ENCODE data around the gene PTAFR. TPM values are rescaled to one million over a fixed set of nuclear protein-coding genes. Genes with fewer than 3 reads are reported as not detected.

The PTAFR gene
- total and polyA plus RNA-seq, 2 of the 8 experiments (the other 6 are each of a cell fraction or from before 2014, with no cell fraction given), result 1.2 to 4.9 TPM

GRCh38 chr1:28155628-28156027 lies 20.9 kb downstream of the PTAFR start:
- no peak overlapping the region for H2BK15ac ChIP-seq (ENCODE audit: low read length)
- H3K23me2 ChIP-seq (ENCODE audit: low read depth, low read length), result no peaks in the 10 kb centered on the region
- no peaks in the 10 kb centered on the region for H3K9me3 ChIP-seq (ENCODE audit: insufficient read depth in 2 of 2, low read depth in 1 of 2, low read length in 1 of 2)
- H3K79me1 ChIP-seq (ENCODE audit: low read depth, low read length), result no peaks in the 10 kb centered on the region
- no peaks in the 10 kb centered on the region for H3K36me3 ChIP-seq (ENCODE audit: control insufficient read depth in 2 of 4, insufficient read depth in 4 of 4, low read length in 3 of 4)
- no peak overlapping the region for H3K23ac ChIP-seq (ENCODE audit: insufficient read length)
- no peak for FAIRE-seq
- H3K18ac ChIP-seq (ENCODE audit: extremely low read depth, low read length), result no peak overlapping the region
- no peak overlapping the region for H3K56ac ChIP-seq (replicated peaks; ENCODE audit: insufficient read length, low read depth, low read length)
- no peaks in the 10 kb centered on the region for H3K4me1 ChIP-seq (replicated peaks in 1 of 4; ENCODE audit: control insufficient read depth in 3 of 4, insufficient read depth in 4 of 4, low read length in 3 of 4)
- H3K4me2 ChIP-seq (ENCODE audit: insufficient read depth in 1 of 2, low read depth in 2 of 2, low read length in 2 of 2), result no peak overlapping the region
- DNase-seq (ENCODE audit: low read depth in 1 of 2, low spot score in 2 of 2), result no peak
- no peak overlapping the region for H2BK120ac ChIP-seq (replicated peaks; ENCODE audit: low read depth, low read length)
- POLR2A ChIA-PET (ENCODE audit: partially characterized antibody), result no interaction called here
- H3K79me2 ChIP-seq (ENCODE audit: control insufficient read depth in 1 of 2, insufficient read depth in 2 of 2, low read length in 2 of 2), result no peaks in the 10 kb centered on the region
- no peak overlapping the region for H4K8ac ChIP-seq (ENCODE audit: extremely low read depth, insufficient read depth, low read length)
- H2AFZ ChIP-seq (ENCODE audit: low read length), result no peak overlapping the region
- CTCF ChIA-PET (ENCODE audit: partially characterized antibody), result interaction anchor here (1.2 kb wide), 1 partner anchor 19 kb away, joined by 3 read pairs; no protein-coding TSS in a partner anchor
- H2AK5ac ChIP-seq (ENCODE audit: low read depth, low read length), result no peak overlapping the region
- H3K27ac ChIP-seq (ENCODE audit: low read depth, low read length), result no peak overlapping the region
- H2BK20ac ChIP-seq (ENCODE audit: low read length), result 0 out of 2 replicates have a peak overlapping the region, but pooled peaks have one; percentile 61
- H4K5ac ChIP-seq (ENCODE audit: insufficient read length, low read depth, low read length), result no peak overlapping the region
- H3K9ac ChIP-seq (replicated peaks in 1 of 4; ENCODE audit: extremely low read depth in 1 of 4, low read depth in 3 of 4, low read length in 3 of 4), result no peak overlapping the region
- no peak overlapping the region for H2BK5ac ChIP-seq (ENCODE audit: low read depth, low read length)
- TF ChIP-seq PHF8 (conservative IDR thresholded peaks at IDR 0.05; ENCODE audit: low read depth, low read length) (no peak), GTF2F1 (IDR thresholded peaks at IDR 0.05; ENCODE audit: borderline replicate concordance, low read depth, low read length) (no peak), CBX8 (IDR thresholded peaks at IDR 0.05; ENCODE audit: borderline replicate concordance, low read depth, low read length) (no peak), TEAD4 (IDR thresholded peaks at IDR 0.05; ENCODE audit: low read depth, low read length) (no peak), FOSL1 (IDR thresholded peaks at IDR 0.05; ENCODE audit: insufficient read depth, low read depth, low read length) (no peak), EGR1 (IDR thresholded peaks at IDR 0.05; ENCODE audit: borderline replicate concordance, low read depth, low read length) (no peak), POU5F1 (IDR thresholded peaks at IDR 0.05; ENCODE audit: low read depth, low read length) (no peak), CHD2 (IDR thresholded peaks at IDR 0.05; ENCODE audit: low read length) (no peak), E2F6 (IDR thresholded peaks at IDR 0.05) (no peak), CHD1 (IDR thresholded peaks at IDR 0.05; ENCODE audit: low read depth, low read length) (no peak), TAF7 (optimal IDR thresholded peaks at IDR 0.05; ENCODE audit: borderline replicate concordance, low read depth, low read length) (no peak), ZNF274 (IDR thresholded peaks at IDR 0.05; ENCODE audit: borderline replicate concordance, extremely low read depth, low read length) (no peak), POLR2AphosphoS5 (IDR thresholded peaks at IDR 0.05; ENCODE audit: low read depth, low read length) (no peak), CEBPB (IDR thresholded peaks at IDR 0.05; ENCODE audit: low read depth, low read length) (no peak)
- H4K20me1 ChIP-seq (replicated peaks in 1 of 2; ENCODE audit: control insufficient read depth in 1 of 2, insufficient read depth in 2 of 2, low read length in 2 of 2), result no peaks in the 10 kb centered on the region
- no peak overlapping the region for H3K4ac ChIP-seq (replicated peaks; ENCODE audit: insufficient read length, low read depth, low read length)
- no peak overlapping the region for H2BK12ac ChIP-seq (ENCODE audit: low read depth, low read length)
- H3K14ac ChIP-seq (ENCODE audit: insufficient read length), result no peak overlapping the region
- no peaks in the 10 kb centered on the region for H3K27me3 ChIP-seq (replicated peaks in 1 of 4; ENCODE audit: control insufficient read depth in 3 of 4, extremely low read depth in 1 of 4, insufficient read depth in 3 of 4, low read length in 3 of 4)
- 96% methylated on average over 4 of the region's 4 CpGs; no CpG with 5 or more reads in 1 of the 2 experiments for WGBS, 2 experiments (ENCODE audit: extremely low coverage in 1 of 2, insufficient coverage in 1 of 2, insufficient read length in 1 of 2, insufficient replicate concordance in 2 of 2, low coverage in 1 of 2, low lambda C conversion rate in 2 of 2, missing lambda C conversion rate in 1 of 2)
- no peak overlapping the region for H4K91ac ChIP-seq (replicated peaks; ENCODE audit: insufficient read length, low read length)
- no peak overlapping the region for H3K4me3 ChIP-seq (ENCODE audit: extremely low read depth in 1 of 4, insufficient read depth in 2 of 4, low read depth in 3 of 4, low read length in 4 of 4)
